GM12873 (cell line): Measurements from ENCODE around the gene NLGN1.

Source experiments
- CTCF ChIP-seq: IDR thresholded peaks from 2 replicates; pipeline ENCODE4 v1.5.1; 2012; ENCODE audit warnings: low read depth, mild to moderate bottlenecking, moderate library complexity, low read length, control low read depth; ENCODE audit not compliant: insufficient read depth; ENCODE audit errors: missing control alignments

NLGN1 gene

GRCh38 chr3:173706630-173707029, 309.1 kb downstream of the NLGN1 start:
- TF ChIP-seq CTCF: no peak

- no peak for TF ChIP-seq CTCF
Observed at GRCh38 chr3:173708191-173708590, 310.6 kb downstream of the NLGN1 start.

- no peak for TF ChIP-seq CTCF
Observed at GRCh38 chr3:173709026-173709425, 311.5 kb downstream of the NLGN1 start.

GRCh38 chr3:173711619-173712018, 314.1 kb downstream of the NLGN1 start:
- TF ChIP-seq CTCF: no peak

GRCh38 chr3:173719585-173719984, 322.0 kb downstream of the NLGN1 start:
- no peak for TF ChIP-seq CTCF

- no peak for TF ChIP-seq CTCF
Observed at GRCh38 chr3:173725507-173725906, 328.0 kb downstream of the NLGN1 start.

GRCh38 chr3:173730391-173730790, 332.8 kb downstream of the NLGN1 start:
- TF ChIP-seq CTCF: no peak
